ENCODE measurements around the gene SYTL2. TPM values are rescaled to one million over a fixed set of nuclear protein-coding genes. Genes with fewer than 3 reads are reported as not detected.
"Not testable (repeated sequence)": the region's sequence is repeated elsewhere in the genome, so short reads cannot be mapped to it uniquely, and the experiment has no call there.

The SYTL2 gene
- total RNA-seq, 1 experiment from 2014 or later: 0.77 TPM

- H3K27me3 ChIP-seq (replicated peaks; ENCODE audit: insufficient read depth, low read depth, low read length, poor library complexity): no peaks in the 10 kb centered on the region
- H3K27ac ChIP-seq (ENCODE audit: low read depth, low read length, poor library complexity, severe bottlenecking): no peak overlapping the region
- peaks cover 43% of the 10 kb centered on the region for H3K4me1 ChIP-seq (ENCODE audit: insufficient read depth, low read length, poor library complexity, severe bottlenecking)
- POLR2A ChIA-PET (ENCODE audit: low non-redundant PET): no interaction called here
- CTCF ChIA-PET: no interaction called here
- H3K36me3 ChIP-seq (ENCODE audit: insufficient read depth, low read length, poor library complexity, severe bottlenecking): peaks cover 67% of the 10 kb centered on the region
- DNase-seq (ENCODE audit: low spot score): no peak
- no peak for TF ChIP-seq EZH2 (IDR thresholded peaks at IDR 0.05; ENCODE audit: borderline replicate concordance, low read depth, low read length, poor library complexity, severe bottlenecking)
- no peak for TF ChIP-seq CTCF (conservative IDR thresholded peaks at IDR 0.05; ENCODE audit: low read depth, low read length)
- BruUV-seq (replicated peaks): no TSS peak
- intact Hi-C loops (cut with micrococcal nuclease; ENCODE audit: unreplicated experiment): loop anchor here (5.0 kb wide), 1 partner anchor 65 kb away; no protein-coding TSS in a partner anchor
- peak overlapping the region; percentile 87 for H3K4me3 ChIP-seq (ENCODE audit: low read depth, low read length, poor library complexity, severe bottlenecking)
- H3K9me3 ChIP-seq (ENCODE audit: low read depth, low read length, poor library complexity, severe bottlenecking): no peaks in the 10 kb centered on the region
Measured at GRCh38 chr11:85661972-85662664, 148.8 kb downstream of the SYTL2 start.

- no peak overlapping the region for H3K4me3 ChIP-seq (ENCODE audit: low read depth, low read length, poor library complexity, severe bottlenecking)
- peaks cover 82% of the 10 kb centered on the region for H3K36me3 ChIP-seq (ENCODE audit: insufficient read depth, low read length, poor library complexity, severe bottlenecking)
- intact Hi-C loops (cut with micrococcal nuclease; ENCODE audit: unreplicated experiment): no loop called here
- BruUV-seq (replicated peaks): no TSS peak
- H3K9me3 ChIP-seq (ENCODE audit: low read depth, low read length, poor library complexity, severe bottlenecking): no peaks in the 10 kb centered on the region
- CTCF ChIA-PET: no interaction called here
- no peak overlapping the region for H3K27ac ChIP-seq (ENCODE audit: low read depth, low read length, poor library complexity, severe bottlenecking)
- DNase-seq (ENCODE audit: low spot score): no peak
- H3K27me3 ChIP-seq (replicated peaks; ENCODE audit: insufficient read depth, low read depth, low read length, poor library complexity): no peaks in the 10 kb centered on the region
- TF ChIP-seq CTCF (conservative IDR thresholded peaks at IDR 0.05; ENCODE audit: low read depth, low read length): no peak
- POLR2A ChIA-PET (ENCODE audit: low non-redundant PET): no interaction called here
- H3K4me1 ChIP-seq (ENCODE audit: insufficient read depth, low read length, poor library complexity, severe bottlenecking): peaks cover 43% of the 10 kb centered on the region
Measured at GRCh38 chr11:85658180-85658579, 152.8 kb downstream of the SYTL2 start.

- Histone ChIP-seq H3K27ac (ENCODE audit: low read depth, low read length, poor library complexity, severe bottlenecking) (no peak overlapping the region), H3K9me3 (ENCODE audit: low read depth, low read length, poor library complexity, severe bottlenecking) (no peaks in the 10 kb centered on the region), H3K4me3 (ENCODE audit: low read depth, low read length, poor library complexity, severe bottlenecking) (no peak overlapping the region), H3K4me1 (ENCODE audit: insufficient read depth, low read length, poor library complexity, severe bottlenecking) (peaks cover 36% of the 10 kb centered on the region), H3K36me3 (ENCODE audit: insufficient read depth, low read length, poor library complexity, severe bottlenecking) (peaks cover 68% of the 10 kb centered on the region), H3K27me3 (replicated peaks; ENCODE audit: insufficient read depth, low read depth, low read length, poor library complexity) (no peaks in the 10 kb centered on the region)
- intact Hi-C loops (cut with micrococcal nuclease; ENCODE audit: unreplicated experiment): no loop called here
- TF ChIP-seq EZH2 (IDR thresholded peaks at IDR 0.05; ENCODE audit: borderline replicate concordance, low read depth, low read length, poor library complexity, severe bottlenecking): no peak
- no TSS peak for BruUV-seq (replicated peaks)
- POLR2A ChIA-PET (ENCODE audit: low non-redundant PET): no interaction called here
- CTCF ChIA-PET: no interaction called here
- DNase-seq (ENCODE audit: low spot score): no peak
Measured at GRCh38 chr11:85656777-85657176, 154.2 kb downstream of the SYTL2 start.

GRCh38 chr11:85654343-85654742 is 156.6 kb downstream of the SYTL2 start:
- intact Hi-C loops (cut with micrococcal nuclease; ENCODE audit: unreplicated experiment); H3K27me3 ChIP-seq (replicated peaks; ENCODE audit: insufficient read depth, low read depth, low read length, poor library complexity); H3K4me3 ChIP-seq (ENCODE audit: low read depth, low read length, poor library complexity, severe bottlenecking); DNase-seq (ENCODE audit: low spot score); CTCF ChIA-PET; H3K9me3 ChIP-seq (ENCODE audit: low read depth, low read length, poor library complexity, severe bottlenecking); H3K27ac ChIP-seq (ENCODE audit: low read depth, low read length, poor library complexity, severe bottlenecking); BruUV-seq (replicated peaks): not testable (repeated sequence)
- Histone ChIP-seq H3K36me3 (ENCODE audit: insufficient read depth, low read length, poor library complexity, severe bottlenecking) (peaks cover 44% of the 10 kb centered on the region), H3K4me1 (ENCODE audit: insufficient read depth, low read length, poor library complexity, severe bottlenecking) (peaks cover 14% of the 10 kb centered on the region)
- POLR2A ChIA-PET (ENCODE audit: low non-redundant PET): interaction anchor here (0.5 kb wide), 1 partner anchor 1937 kb away, joined by 3 read pairs; no protein-coding TSS in a partner anchor
